ENCODE measurements around the gene MIGA1. TPM values are rescaled to one million over a fixed set of nuclear protein-coding genes. Genes with fewer than 3 reads are reported as not detected.
"Not testable (repeated sequence)": the region's sequence is repeated elsewhere in the genome, so short reads cannot be mapped to it uniquely, and the experiment has no call there.

Gene MIGA1
- total RNA-seq, 6 experiments from 2014 or later: 17.8 to 23.4 (median 21.4) TPM

DNA sequence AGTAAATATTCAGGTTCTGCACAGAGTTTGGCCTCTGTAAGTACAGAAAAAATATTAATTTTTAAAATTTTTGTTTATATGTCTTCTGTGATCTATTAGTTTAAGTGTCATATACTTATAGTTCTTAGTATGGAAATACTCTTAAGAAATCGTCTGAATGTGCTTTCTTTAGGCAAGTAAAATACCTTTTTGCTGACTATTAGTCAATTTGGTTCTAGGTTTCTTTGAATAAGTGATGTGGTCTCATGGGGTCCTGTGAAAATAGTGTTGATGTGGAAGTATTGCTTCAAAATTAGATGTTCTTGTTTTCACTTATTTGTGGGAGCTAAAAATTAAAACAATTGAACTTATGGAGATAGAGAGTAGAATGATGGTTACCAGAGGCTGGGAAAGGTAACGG lies 23.9 kb downstream of the MIGA1 start:
- no peaks in the 10 kb centered on the region for H3K9me3 Mint-ChIP-seq
- TF ChIP-seq, protein P1, sequence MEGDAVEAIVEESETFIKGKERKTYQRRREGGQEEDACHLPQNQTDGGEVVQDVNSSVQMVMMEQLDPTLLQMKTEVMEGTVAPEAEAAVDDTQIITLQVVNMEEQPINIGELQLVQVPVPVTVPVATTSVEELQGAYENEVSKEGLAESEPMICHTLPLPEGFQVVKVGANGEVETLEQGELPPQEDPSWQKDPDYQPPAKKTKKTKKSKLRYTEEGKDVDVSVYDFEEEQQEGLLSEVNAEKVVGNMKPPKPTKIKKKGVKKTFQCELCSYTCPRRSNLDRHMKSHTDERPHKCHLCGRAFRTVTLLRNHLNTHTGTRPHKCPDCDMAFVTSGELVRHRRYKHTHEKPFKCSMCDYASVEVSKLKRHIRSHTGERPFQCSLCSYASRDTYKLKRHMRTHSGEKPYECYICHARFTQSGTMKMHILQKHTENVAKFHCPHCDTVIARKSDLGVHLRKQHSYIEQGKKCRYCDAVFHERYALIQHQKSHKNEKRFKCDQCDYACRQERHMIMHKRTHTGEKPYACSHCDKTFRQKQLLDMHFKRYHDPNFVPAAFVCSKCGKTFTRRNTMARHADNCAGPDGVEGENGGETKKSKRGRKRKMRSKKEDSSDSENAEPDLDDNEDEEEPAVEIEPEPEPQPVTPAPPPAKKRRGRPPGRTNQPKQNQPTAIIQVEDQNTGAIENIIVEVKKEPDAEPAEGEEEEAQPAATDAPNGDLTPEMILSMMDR (IDR thresholded peaks at IDR 0.05): no peak
- no peak overlapping the region for H3K4me3 Mint-ChIP-seq

DNA sequence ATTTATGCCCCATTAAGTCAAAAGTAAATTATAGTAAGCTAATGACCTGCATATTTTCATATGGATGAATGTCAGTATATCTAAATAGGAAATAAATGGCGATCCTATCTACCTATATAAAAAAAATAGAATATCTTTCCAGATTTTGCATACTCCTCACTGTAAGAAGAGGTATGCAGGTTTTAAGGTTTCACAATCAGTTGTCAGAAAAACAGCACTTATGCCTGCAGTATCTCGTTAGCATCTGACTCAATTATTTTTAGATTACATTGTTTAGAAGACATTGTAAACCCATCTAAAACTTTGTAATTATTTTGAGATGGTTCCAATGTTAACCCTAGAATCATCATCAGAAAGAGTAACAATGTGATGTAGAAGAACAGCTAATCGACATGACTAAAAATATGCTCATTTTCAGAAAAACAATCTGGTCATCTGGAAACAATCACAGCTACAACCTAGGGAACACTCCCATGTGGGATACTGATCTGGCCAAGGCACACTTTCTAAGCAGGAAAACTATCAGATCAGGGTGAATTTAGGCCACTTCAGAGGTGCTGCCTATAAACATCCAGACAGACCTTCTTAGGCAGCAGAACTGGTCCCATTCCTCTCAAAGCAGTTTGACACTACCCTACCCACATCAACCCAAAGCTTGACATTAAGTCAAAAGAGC lies 30.5 kb downstream of the MIGA1 start:
- H3K27me3 Mint-ChIP-seq (ENCODE audit: insufficient read depth); DNase-seq; H3K4me1 Mint-ChIP-seq (ENCODE audit: low read depth); H3K4me3 Mint-ChIP-seq; H3K27ac Mint-ChIP-seq; H3K9me3 Mint-ChIP-seq: not testable (repeated sequence)
- peaks cover 37% of the 10 kb centered on the region; the same call in 1 of the 2 replicates for H3K36me3 Mint-ChIP-seq (ENCODE audit: low read depth)

More for the DNA sequence above, 23.9 kb downstream of the MIGA1 start:
- H3K36me3 Mint-ChIP-seq (ENCODE audit: low read depth): peaks cover 32% of the 10 kb centered on the region; the same call in 1 of the 2 replicates
- no peaks in the 10 kb centered on the region for H3K27me3 Mint-ChIP-seq (ENCODE audit: insufficient read depth)
- H3K4me1 Mint-ChIP-seq (ENCODE audit: low read depth): peaks cover 1% of the 10 kb centered on the region
- no peak for DNase-seq
- H3K27ac Mint-ChIP-seq: no peak overlapping the region

DNA sequence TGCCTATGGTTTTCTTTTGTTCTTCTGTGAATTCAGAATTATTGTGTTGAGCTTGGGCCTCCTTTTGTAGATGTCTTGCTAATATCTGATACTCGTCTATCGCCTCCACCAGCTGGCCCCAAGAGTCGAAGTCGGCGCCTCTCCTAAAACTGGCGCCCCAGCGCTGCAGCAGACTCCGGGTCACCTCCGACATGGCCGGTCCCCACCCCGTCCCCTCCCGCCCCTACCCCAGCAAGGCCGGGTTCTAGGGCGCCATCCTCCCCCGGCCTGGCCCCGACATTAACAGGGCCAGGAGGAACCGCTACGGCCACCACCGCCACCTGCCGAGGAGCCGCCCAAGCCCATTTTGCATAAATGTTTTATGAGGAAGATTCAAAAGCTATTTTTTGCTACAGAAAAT lies 32.1 kb downstream of the MIGA1 start:
- not testable (repeated sequence) for H3K27ac Mint-ChIP-seq; DNase-seq; H3K27me3 Mint-ChIP-seq (ENCODE audit: insufficient read depth); H3K9me3 Mint-ChIP-seq; H3K4me1 Mint-ChIP-seq (ENCODE audit: low read depth); H3K4me3 Mint-ChIP-seq
- peaks cover 26% of the 10 kb centered on the region; the same call in 1 of the 2 replicates for H3K36me3 Mint-ChIP-seq (ENCODE audit: low read depth)

DNA sequence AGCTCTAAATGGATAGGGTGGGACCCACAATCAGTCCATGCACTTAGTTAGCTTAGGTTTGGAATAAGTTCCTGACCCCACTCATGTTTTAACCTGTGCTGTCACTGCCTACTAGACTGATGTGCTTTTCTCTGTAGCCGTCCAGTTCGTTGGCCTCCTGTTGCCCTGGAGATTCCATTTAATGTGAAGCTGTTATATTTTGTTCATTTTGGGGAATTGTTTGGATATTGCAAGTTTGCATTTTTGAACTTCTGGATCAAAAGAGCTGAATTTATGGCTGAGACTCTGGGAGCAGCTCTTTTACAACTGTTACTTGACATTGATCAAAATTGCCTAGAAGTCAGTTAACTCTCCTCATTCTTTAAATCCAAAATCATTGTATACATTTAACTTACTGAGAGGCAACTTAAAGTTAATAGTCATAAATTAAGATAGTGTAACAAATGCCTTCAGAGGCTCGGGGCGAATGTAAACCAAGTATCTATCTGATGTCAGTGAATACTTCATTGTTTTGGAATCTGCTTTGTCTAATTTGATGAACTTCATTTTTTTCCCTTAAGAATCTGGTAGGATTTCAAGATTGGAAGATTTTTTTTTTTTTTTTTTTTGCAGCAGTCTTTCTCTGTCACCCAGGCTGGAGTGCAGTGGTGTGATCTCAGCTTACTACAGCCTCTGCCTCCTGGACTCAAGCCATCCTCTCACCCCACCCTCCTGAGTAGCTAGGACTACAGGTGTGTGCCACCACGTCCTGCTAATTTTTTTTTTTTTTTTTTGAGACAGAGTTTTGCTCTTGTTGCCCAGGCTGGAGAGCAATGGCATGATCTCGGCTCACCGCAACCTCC lies 38.1 kb downstream of the MIGA1 start:
- Mint-ChIP-seq H3K4me1 (ENCODE audit: low read depth) (peaks cover 10% of the 10 kb centered on the region), H3K9me3 (no peaks in the 10 kb centered on the region), H3K4me3 (no peak overlapping the region), H3K36me3 (ENCODE audit: low read depth) (peaks cover 52% of the 10 kb centered on the region), H3K27ac (peak overlapping the region; percentile 69), H3K27me3 (ENCODE audit: insufficient read depth) (peaks cover 3% of the 10 kb centered on the region; the same call in 1 of the 2 replicates)
- DNase-seq: no peak
- TF ChIP-seq, protein P1 (IDR thresholded peaks at IDR 0.05): no peak

DNA sequence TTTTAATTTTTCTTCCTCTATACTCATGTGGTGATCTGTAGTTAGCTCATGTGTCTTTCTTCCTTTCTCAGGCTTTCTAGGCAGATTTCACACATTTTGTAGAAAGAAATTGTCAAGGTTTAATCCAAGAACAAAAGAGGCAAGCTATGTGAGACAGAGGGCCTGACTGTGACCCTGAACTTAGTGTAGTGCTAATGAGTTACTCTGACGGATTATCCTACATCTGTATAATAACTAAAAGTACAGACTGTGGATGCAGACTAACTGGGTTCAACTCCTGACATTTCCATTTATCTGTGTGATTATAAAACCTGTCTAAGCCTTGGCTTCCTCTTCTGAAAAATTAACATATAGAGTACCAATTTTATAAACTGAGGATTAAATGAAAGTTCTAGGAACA lies 40.7 kb downstream of the MIGA1 start:
- DNase-seq: no peak
- no peak overlapping the region; the same call in 1 of the 2 replicates for H3K27ac Mint-ChIP-seq
- H3K27me3 Mint-ChIP-seq (ENCODE audit: insufficient read depth): no peaks in the 10 kb centered on the region; the same call in 1 of the 2 replicates
- TF ChIP-seq, protein P1 (IDR thresholded peaks at IDR 0.05): no peak
- no peaks in the 10 kb centered on the region for H3K9me3 Mint-ChIP-seq
- no peak overlapping the region for H3K4me3 Mint-ChIP-seq
- H3K36me3 Mint-ChIP-seq (ENCODE audit: low read depth): peaks cover 49% of the 10 kb centered on the region
- peaks cover 28% of the 10 kb centered on the region for H3K4me1 Mint-ChIP-seq (ENCODE audit: low read depth)

DNA sequence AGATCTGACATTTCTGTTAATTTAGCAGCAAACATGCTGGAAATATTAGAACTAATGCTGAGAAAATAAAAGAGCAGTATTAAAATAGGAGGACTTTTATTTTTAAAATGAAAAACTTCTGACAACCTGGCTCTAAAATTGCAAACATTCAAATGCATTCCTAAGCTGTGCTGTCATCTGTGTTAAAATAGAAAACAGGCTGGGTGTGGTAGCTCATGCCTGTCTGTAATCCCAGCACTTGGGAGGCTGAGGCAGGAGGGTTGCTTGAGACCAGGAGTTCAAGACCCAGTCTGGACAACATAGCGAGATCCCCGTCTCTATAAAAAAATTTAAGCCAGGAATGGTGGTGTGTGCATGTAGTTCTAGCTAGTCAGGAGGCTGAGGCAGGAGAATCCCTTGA lies 44.6 kb downstream of the MIGA1 start:
- Mint-ChIP-seq H3K36me3 (ENCODE audit: low read depth) (peaks cover 41% of the 10 kb centered on the region), H3K9me3 (no peaks in the 10 kb centered on the region), H3K4me3 (peak overlapping the region; percentile 61), H3K4me1 (ENCODE audit: low read depth) (peaks cover 23% of the 10 kb centered on the region), H3K27me3 (ENCODE audit: insufficient read depth) (no peaks in the 10 kb centered on the region; the same call in 1 of the 2 replicates), H3K27ac (peak overlapping the region; percentile 90)
- peak; percentile 62 for DNase-seq
- TF ChIP-seq, protein P1 (IDR thresholded peaks at IDR 0.05): no peak
